Measurements from ENCODE around the gene MTM1.

GRCh38 chrX:150696331-150696730 lies 127.9 kb downstream of the MTM1 start:
- TF ChIP-seq, protein P1, sequence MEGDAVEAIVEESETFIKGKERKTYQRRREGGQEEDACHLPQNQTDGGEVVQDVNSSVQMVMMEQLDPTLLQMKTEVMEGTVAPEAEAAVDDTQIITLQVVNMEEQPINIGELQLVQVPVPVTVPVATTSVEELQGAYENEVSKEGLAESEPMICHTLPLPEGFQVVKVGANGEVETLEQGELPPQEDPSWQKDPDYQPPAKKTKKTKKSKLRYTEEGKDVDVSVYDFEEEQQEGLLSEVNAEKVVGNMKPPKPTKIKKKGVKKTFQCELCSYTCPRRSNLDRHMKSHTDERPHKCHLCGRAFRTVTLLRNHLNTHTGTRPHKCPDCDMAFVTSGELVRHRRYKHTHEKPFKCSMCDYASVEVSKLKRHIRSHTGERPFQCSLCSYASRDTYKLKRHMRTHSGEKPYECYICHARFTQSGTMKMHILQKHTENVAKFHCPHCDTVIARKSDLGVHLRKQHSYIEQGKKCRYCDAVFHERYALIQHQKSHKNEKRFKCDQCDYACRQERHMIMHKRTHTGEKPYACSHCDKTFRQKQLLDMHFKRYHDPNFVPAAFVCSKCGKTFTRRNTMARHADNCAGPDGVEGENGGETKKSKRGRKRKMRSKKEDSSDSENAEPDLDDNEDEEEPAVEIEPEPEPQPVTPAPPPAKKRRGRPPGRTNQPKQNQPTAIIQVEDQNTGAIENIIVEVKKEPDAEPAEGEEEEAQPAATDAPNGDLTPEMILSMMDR (IDR thresholded peaks at IDR 0.05) = no peak
- no peak for TF ChIP-seq EZH2 (IDR thresholded peaks at IDR 0.05; ENCODE audit: borderline replicate concordance, insufficient read depth, low read depth, low read length, poor library complexity, severe bottlenecking)

Measured in B cell (primary cell).